Loucy (cell line): Measurements from ENCODE around the gene NDUFS4.

ENCODE experiments used
- H2AFZ ChIP-seq: fragments of 200-600 bp; sonication (generic); 2 replicates; pipeline ENCODE4 v1.6.0; 2016; ENCODE audit warnings: antibody characterized with exemption, mild to moderate bottlenecking, low read length, moderate library complexity
- H3F3A ChIP-seq: fragments of 200-600 bp; 2 replicates; pipeline ENCODE4 v1.6.0; 2016; ENCODE audit warnings: antibody characterized with exemption, low read depth, mild to moderate bottlenecking
- H3K27me3 ChIP-seq: fragments of 200-600 bp; sonication (generic); 2 replicates; pipeline ENCODE4 v1.6.1; 2014; ENCODE audit warnings: low read length, mild to moderate bottlenecking; ENCODE audit not compliant: insufficient read depth, poor library complexity, severe bottlenecking
- H3K36me3 ChIP-seq: fragments of 200-600 bp; sonication (generic); 2 replicates; pipeline ENCODE4 v1.6.1; 2016; ENCODE audit warnings: low read length; ENCODE audit not compliant: insufficient read depth
- H3K4me1 ChIP-seq: fragments of 200-600 bp; sonication (generic); 2 replicates; pipeline ENCODE4 v1.5.1; 2014; ENCODE audit warnings: low read length, mild to moderate bottlenecking; ENCODE audit not compliant: insufficient read depth, poor library complexity, severe bottlenecking
- H3K4me2 ChIP-seq: fragments of 200-600 bp; sonication (generic); 2 replicates; pipeline ENCODE4 v1.6.0; 2014; ENCODE audit warnings: antibody characterized with exemption, low read length, low read depth, mild to moderate bottlenecking; ENCODE audit not compliant: poor library complexity, severe bottlenecking
- H3K4me3 ChIP-seq: fragments of 200-600 bp; sonication (generic); 2 replicates; pipeline ENCODE4 v1.5.1; 2014; ENCODE audit warnings: low read length, mild to moderate bottlenecking, mixed read lengths; ENCODE audit not compliant: poor library complexity, severe bottlenecking
- H3K79me2 ChIP-seq: fragments of 200-600 bp; sonication (generic); 2 replicates; pipeline ENCODE4 v1.6.1; 2014; ENCODE audit warnings: low read length; ENCODE audit not compliant: insufficient read depth
- H3K9ac ChIP-seq: fragments of 200-600 bp; sonication (generic); 2 replicates; pipeline ENCODE4 v1.6.0; 2014; ENCODE audit warnings: mild to moderate bottlenecking, low read depth, low read length, moderate library complexity; ENCODE audit not compliant: poor library complexity, severe bottlenecking
- H3K9me2 ChIP-seq: fragments of 200-600 bp; sonication (generic); replicated peaks from 2 replicates; pipeline ENCODE4 v1.6.1; 2016; ENCODE audit warnings: low read depth, low read length, mixed read lengths
- H3K9me3 ChIP-seq: fragments of 200-600 bp; sonication (generic); 2 replicates; pipeline ENCODE4 v1.6.1; 2014; ENCODE audit warnings: mild to moderate bottlenecking, antibody characterized with exemption, low read length, low read depth; ENCODE audit not compliant: insufficient read depth
- H4K20me1 ChIP-seq: fragments of 200-600 bp; sonication (generic); 2 replicates; pipeline ENCODE4 v1.6.0; 2014; ENCODE audit warnings: antibody characterized with exemption, low read length, mild to moderate bottlenecking; ENCODE audit not compliant: insufficient read depth, poor library complexity, severe bottlenecking
- CTCF ChIP-seq: fragments of 200-600 bp; sonication (generic); conservative IDR thresholded peaks from 2 replicates; pipeline ENCODE4 v1.5.1; 2014; ENCODE audit warnings: mild to moderate bottlenecking, antibody characterized with exemption, low read length
- EZH2phosphoT487 ChIP-seq: fragments of 200-600 bp; IDR thresholded peaks from 2 replicates; pipeline ENCODE4 v1.6.1; 2018; ENCODE audit warnings: antibody characterized with exemption, mild to moderate bottlenecking, moderate library complexity, borderline replicate concordance

NDUFS4 gene

GRCh38 chr5:53713978-53714666, 153.7 kb downstream of the NDUFS4 start:
- Histone ChIP-seq H3K79me2 (no peaks in the 10 kb centered on the region), H3K4me2 (no peak overlapping the region), H3K36me3 (no peaks in the 10 kb centered on the region), H4K20me1 (no peaks in the 10 kb centered on the region), H3K9me2 (no peaks in the 10 kb centered on the region), H3K4me1 (no peaks in the 10 kb centered on the region), H3K9me3 (peaks cover 11% of the 10 kb centered on the region; the same call in 1 of the 2 replicates), H3F3A (no peaks in the 10 kb centered on the region), H3K9ac (no peak overlapping the region), H2AFZ (no peak overlapping the region), H3K4me3 (no peak overlapping the region), H3K27me3 (no peaks in the 10 kb centered on the region)
- TF ChIP-seq CTCF (no peak), EZH2phosphoT487 (no peak)

GRCh38 chr5:53714667-53715010, 154.2 kb downstream of the NDUFS4 start:
- no peak overlapping the region for H2AFZ ChIP-seq
- H3K4me2 ChIP-seq = no peak overlapping the region
- TF ChIP-seq CTCF (no peak), EZH2phosphoT487 (no peak)
- H4K20me1 ChIP-seq = no peaks in the 10 kb centered on the region
- H3K4me1 ChIP-seq = no peaks in the 10 kb centered on the region
- no peaks in the 10 kb centered on the region for H3F3A ChIP-seq
- H3K4me3 ChIP-seq = no peak overlapping the region
- H3K9me3 ChIP-seq = peaks cover 9% of the 10 kb centered on the region; the same call in 1 of the 2 replicates
- no peaks in the 10 kb centered on the region for H3K36me3 ChIP-seq
- H3K79me2 ChIP-seq = no peaks in the 10 kb centered on the region
- no peaks in the 10 kb centered on the region for H3K27me3 ChIP-seq
- no peaks in the 10 kb centered on the region for H3K9me2 ChIP-seq
- no peak overlapping the region for H3K9ac ChIP-seq

GRCh38 chr5:53726121-53726520, 165.7 kb downstream of the NDUFS4 start:
- no peak overlapping the region for H2AFZ ChIP-seq
- no peaks in the 10 kb centered on the region for H3K9me3 ChIP-seq

More at GRCh38 chr5:53726121-53726520, 165.7 kb downstream of the NDUFS4 start:
- H3K4me1 ChIP-seq = peaks cover 14% of the 10 kb centered on the region
- H3K4me2 ChIP-seq = no peak overlapping the region
- H3K9ac ChIP-seq = no peak overlapping the region
- TF ChIP-seq EZH2phosphoT487 (no peak), CTCF (no peak)
- H3F3A ChIP-seq = 0 out of 2 replicates have a peak, but pooled peaks cover under 1% of the 10 kb centered on the region
- no peaks in the 10 kb centered on the region for H3K9me2 ChIP-seq
- H4K20me1 ChIP-seq = no peaks in the 10 kb centered on the region
- no peaks in the 10 kb centered on the region for H3K36me3 ChIP-seq
- H3K79me2 ChIP-seq = no peaks in the 10 kb centered on the region
- H3K4me3 ChIP-seq = no peak overlapping the region
- no peaks in the 10 kb centered on the region for H3K27me3 ChIP-seq
